GM18505 (cell line): Measurements from ENCODE around the gene AP1G2.

Experiments
- ATAC-seq: cut with Tn5 transposase; IDR thresholded peaks from one replicate; pipeline ENCODE4 v1.9.1; 2021; ENCODE audit not compliant: unreplicated experiment
- POLR2A ChIP-seq: IDR thresholded peaks from 4 replicates; pipeline ENCODE4 v1.6.1; 2011; ENCODE audit warnings: borderline replicate concordance; ENCODE audit not compliant: insufficient read depth, insufficient read length; ENCODE audit errors: extremely low read depth

The AP1G2 gene

GRCh38 chr14:23569443-23570151 lies 2.0 kb upstream of the AP1G2 start:
- ATAC-seq, result no peak
- TF ChIP-seq POLR2A, result no peak

GRCh38 chr14:23568600-23569331 lies 1.2 kb upstream of the AP1G2 start:
- ATAC-seq, result no peak
- TF ChIP-seq POLR2A, result no peak

GRCh38 chr14:23568021-23568599 lies 519 bp upstream of the AP1G2 start:
- no peak for TF ChIP-seq POLR2A
- ATAC-seq, result no peak

GRCh38 chr14:23566778-23567185 lies 809 bp downstream of the AP1G2 start:
- TF ChIP-seq POLR2A, result no peak
- ATAC-seq, result peak; percentile 11

- ATAC-seq, result no peak
- no peak for TF ChIP-seq POLR2A
Observed at GRCh38 chr14:23566112-23566777, 1.3 kb downstream of the AP1G2 start.

GRCh38 chr14:23565626-23566025 lies 2.0 kb downstream of the AP1G2 start:
- no peak for TF ChIP-seq POLR2A
- no peak for ATAC-seq

GRCh38 chr14:23564876-23565275 lies 2.7 kb downstream of the AP1G2 start:
- no peak for ATAC-seq
- TF ChIP-seq POLR2A, result no peak

- no peak for ATAC-seq
- TF ChIP-seq POLR2A, result peak; percentile 50
Observed at GRCh38 chr14:23564181-23564812, 3.3 kb downstream of the AP1G2 start.

GRCh38 chr14:23563473-23564180 lies 4.0 kb downstream of the AP1G2 start:
- TF ChIP-seq POLR2A, result peak; percentile 31
- no peak for ATAC-seq

GRCh38 chr14:23562822-23563472 lies 4.6 kb downstream of the AP1G2 start:
- no peak for ATAC-seq
- no peak for TF ChIP-seq POLR2A

GRCh38 chr14:23561873-23562821 lies 5.4 kb downstream of the AP1G2 start:
- no peak for ATAC-seq
- TF ChIP-seq POLR2A, result peak; percentile 29
